GM21515 (cell line): ENCODE measurements around the gene ZNF615.
"Not testable (repeated sequence)": the region's sequence is repeated elsewhere in the genome, so short reads cannot be mapped to it uniquely, and the experiment has no call there.

ENCODE experiments used
- ATAC-seq: cut with Tn5 transposase; IDR thresholded peaks from one replicate; pipeline ENCODE4 v1.9.1; 2021; ENCODE audit not compliant: unreplicated experiment

The ZNF615 gene

DNA sequence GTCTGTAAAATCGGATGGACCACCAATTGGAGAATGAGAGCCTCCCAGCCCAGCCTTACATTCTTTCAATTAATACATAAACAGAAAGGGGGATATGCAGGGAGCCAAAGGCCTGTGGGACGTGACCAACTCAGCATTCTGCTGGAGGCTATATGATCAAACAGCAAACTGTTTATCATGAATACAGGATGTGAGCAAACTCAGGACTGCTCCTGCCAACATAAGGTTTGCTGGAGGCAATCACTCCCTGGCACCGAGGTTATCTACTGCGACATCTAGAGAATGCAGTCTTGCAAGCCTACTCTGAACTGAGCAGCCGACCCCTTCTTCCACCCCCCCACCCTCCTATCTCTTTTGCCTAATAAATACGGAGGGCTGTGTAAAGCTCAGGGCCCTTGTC lies 27.1 kb downstream of the ZNF615 start:
- ATAC-seq = not testable (repeated sequence)

DNA sequence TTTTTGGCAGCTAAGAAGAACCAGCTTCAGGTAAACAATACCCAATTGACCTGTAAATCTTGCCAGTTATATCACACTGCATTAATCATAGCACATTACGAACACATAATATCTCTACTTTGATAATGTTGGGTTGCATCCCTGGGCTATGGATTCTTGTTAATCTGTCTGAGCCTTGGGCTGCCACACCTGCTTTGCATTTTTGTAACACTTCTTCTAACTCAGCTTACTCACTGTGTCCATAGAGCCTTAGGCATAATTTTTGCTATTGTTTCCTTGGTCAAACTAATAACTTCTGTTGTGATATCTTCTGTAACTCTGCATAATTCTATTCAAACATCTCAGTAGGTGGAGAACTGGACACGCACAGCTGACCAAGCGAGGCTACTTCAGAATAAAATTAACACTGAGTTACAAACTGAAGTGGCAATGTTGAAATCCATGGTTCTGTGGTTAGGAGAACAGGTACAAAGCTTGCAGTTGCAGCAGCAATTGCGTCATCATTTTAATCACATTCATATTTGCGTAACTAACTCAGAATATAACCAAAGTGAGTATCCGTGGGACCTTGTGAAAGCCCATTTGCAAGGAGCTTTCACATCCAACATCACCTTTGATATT lies 27.8 kb downstream of the ZNF615 start:
- no peak for ATAC-seq

DNA sequence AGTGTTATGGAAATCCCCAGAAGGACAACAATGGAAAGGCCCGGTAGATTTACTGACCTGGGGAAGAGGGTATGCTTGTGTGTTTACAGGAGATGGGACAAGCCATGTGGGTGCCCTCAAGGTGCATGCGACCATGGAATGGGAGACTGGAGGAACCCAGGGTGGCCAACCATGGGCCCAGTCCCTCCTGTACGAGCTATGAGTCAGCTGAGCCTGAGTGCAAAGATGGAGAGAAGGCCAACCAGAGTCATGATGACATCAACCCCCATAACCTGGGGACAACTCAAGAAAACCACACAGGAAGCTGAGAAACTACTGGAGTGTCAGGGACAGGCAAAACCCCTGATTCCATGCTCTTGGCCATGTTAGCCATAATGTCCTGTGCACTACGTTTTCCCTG lies 29.1 kb downstream of the ZNF615 start:
- no peak for ATAC-seq

DNA sequence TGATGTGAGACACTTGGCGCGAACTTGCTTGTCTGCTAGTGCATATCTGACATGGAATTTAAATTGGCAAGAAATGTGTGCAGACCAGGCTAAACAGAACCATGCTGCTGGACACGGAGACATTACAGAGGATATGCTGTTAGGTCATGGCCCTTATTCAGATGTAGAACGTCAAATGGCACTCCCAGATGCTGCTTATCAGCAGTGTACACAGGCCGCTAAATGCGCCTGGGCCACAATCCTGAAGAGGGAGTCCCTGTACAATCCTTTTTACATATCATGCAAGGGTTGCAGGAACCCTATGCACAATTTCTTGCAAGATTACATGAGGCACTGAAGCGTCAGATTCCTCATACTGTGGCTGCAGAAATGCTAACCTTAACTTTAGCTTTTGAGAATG lies 30.7 kb downstream of the ZNF615 start:
- no peak for ATAC-seq

- no peak for ATAC-seq
Observed at GRCh38 chr19:51976852-51977251, 31.2 kb downstream of the ZNF615 start.

DNA sequence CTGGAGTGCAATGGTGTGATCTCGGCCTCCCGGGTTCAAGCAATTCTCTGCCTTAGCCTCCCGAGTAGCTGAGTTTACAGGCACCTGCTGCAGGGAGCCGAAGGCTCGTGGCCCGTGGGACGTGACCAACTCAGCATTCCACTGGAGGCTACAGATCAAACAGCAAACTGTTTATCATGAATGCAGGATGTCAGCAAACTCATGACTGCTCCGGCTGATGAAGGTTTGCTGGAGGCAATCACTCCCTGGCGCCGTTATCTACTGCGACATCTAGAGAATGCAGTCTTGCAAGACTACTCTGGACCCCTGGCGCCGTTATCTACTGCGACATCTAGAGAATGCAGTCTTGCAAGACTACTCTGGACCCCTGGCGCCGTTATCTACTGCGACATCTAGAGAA lies 32.2 kb downstream of the ZNF615 start:
- ATAC-seq = not testable (repeated sequence)

- no peak for ATAC-seq
Observed at GRCh38 chr19:51971624-51972023, 36.4 kb downstream of the ZNF615 start.

DNA sequence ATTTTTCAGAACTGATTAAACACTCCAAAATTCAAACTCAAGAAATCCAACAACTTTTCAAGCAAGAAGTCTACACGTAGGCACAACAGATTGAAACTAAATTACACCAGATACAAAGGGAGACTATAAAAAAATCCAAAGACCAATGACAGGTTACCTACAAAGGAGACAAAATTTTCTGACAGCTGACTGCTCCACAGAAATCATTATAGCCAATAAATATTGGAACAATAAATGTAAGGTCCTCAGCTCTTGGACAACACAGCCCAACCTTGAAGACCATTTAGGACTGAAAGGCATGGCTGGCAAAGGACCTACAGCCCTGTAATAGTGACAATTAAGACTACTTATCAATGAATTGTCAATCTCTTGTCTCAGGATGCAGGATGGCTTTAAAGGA lies 37.3 kb downstream of the ZNF615 start:
- ATAC-seq = no peak

DNA sequence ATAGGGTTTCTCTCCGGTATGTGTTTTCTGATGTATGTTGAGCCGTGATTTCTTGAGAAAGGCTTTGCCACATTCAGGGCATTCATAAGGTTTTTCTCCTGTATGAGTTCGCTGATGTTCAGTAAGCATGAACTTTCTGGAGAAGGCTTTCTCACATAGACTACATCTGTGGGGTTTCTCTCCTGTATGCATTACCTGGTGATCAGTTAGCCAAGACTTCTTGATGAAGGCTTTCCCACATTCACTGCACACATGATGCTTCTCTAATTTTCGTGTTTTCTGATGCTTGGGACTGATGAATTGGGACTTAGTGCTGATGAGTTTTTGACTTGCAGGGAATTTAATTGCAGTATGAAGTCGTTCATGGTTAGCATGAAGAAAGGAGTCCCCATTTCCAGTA lies 42.4 kb downstream of the ZNF615 start:
- ATAC-seq = no peak

DNA sequence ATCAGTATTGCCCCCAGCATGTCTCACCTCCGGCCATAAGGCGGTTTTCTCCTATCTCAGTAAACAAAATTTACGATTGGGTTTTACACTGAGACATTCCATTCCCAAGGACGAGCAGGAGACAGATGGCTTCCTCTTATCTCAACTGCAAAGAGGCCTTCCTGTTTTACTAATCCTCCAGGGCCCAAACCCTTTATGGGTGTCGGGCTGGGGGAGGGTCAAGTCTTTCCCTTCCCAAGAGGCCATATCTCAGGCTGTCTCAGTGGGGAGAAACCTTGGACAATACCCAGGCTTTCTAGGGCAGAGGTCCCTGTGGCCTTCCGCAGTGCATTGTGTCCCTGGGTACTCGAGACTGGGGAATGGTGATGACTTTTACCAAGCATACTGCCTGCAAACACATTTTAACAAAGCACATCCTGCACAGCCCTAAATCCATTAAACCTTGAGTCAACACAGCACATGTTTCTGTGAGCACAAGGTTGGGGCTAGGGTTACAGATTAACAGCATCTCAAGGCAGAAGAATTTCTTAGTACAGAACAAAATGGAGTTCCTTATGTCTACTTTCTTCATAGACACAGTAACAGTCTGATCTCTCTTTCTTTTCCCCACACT lies 47.3 kb downstream of the ZNF615 start:
- ATAC-seq = not testable (repeated sequence)

GRCh38 chr19:51959791-51960190 lies 48.2 kb downstream of the ZNF615 start:
- no peak for ATAC-seq

GRCh38 chr19:51957846-51958245 lies 50.2 kb downstream of the ZNF615 start:
- ATAC-seq = not testable (repeated sequence)

GRCh38 chr19:51948975-51949374 lies 59.0 kb downstream of the ZNF615 start:
- ATAC-seq = no peak

DNA sequence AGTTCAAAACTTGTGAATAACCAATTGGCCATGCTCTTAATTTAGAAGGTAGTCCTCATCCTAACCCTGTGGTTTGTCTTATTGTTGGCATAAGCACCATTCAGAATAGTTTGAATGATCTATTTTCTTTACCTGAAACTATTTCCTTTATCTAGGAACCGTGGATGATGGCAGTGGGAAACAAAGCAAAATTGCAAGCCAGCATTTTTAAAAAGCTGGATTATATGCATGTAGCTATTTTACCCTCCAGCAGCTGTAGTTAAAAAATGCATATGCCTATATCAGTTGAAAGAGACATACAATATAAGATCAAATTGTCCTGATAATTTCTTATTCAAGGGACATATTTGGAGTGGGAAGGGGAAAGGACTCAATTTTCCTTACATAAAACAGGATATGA lies 61.4 kb downstream of the ZNF615 start:
- no peak for ATAC-seq

DNA sequence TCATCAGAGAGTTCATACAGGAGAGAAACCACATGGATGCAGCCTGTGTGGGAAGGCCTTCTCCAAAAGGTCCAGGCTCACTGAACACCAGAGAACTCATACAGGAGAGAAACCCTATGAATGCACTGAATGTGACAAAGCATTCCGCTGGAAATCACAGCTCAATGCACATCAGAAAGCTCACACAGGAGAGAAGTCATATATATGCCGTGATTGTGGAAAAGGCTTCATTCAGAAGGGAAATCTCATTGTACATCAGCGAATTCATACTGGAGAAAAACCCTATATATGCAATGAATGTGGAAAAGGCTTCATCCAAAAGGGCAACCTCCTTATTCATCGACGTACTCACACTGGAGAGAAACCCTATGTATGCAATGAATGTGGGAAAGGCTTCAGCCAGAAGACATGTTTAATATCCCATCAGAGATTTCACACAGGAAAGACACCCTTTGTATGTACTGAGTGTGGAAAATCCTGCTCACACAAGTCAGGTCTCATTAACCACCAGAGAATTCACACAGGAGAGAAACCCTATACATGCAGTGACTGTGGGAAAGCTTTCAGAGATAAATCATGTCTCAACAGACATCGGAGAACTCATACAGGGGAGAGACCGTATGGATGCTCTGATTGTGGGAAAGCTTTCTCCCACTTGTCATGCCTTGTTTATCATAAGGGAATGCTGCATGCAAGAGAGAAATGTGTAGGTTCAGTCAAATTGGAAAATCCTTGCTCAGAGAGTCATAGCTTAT lies 63.0 kb downstream of the ZNF615 start:
- ATAC-seq = no peak
